ENCODE data around the gene ANO8.

The ANO8 gene

GRCh38 chr19:17339088-17339741 is 4.6 kb upstream of the ANO8 start:
- no peak for TF ChIP-seq CTCF (IDR thresholded peaks at IDR 0.05; ENCODE audit: low read depth, low read length)
- DNase-seq (ENCODE audit: low read depth, low spot score), result no peak
- H3K4me3 ChIP-seq (ENCODE audit: low read depth, low read length), result no peak overlapping the region
- in situ Hi-C loops (cut with HindIII; ENCODE audit: low sequenced_read_pairs), result no loop called here

DNA sequence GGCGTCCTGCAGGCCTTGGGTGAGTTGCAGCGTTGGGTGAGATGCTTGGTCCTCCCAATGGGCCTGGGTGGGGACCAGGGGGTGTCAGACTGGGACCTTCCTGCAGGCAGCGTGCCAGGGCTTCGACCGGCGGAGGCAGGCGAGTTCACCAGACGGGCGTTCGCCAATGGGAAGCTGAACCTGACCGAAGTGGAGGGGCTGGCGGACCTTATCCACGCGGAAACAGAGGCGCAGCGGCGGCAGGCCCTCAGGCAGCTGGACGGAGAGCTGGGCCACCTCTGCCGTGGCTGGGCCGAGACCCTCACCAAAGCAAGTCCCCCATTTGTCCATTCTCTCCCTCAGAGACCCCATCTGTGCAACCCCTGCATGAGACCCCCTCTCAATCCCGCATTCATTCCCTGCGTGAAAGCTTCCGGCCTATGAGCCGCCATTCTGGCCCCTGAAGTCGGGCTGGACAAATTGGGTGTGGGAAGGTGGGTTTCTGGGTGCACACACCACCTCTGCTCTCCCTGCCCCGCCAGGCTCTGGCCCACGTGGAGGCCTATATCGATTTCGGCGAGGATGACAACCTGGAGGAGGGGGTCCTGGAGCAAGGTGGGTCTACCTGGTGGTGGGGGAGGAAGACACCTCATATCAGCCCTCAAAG is 3.9 kb upstream of the ANO8 start:
- no peak for TF ChIP-seq CTCF (IDR thresholded peaks at IDR 0.05; ENCODE audit: low read depth, low read length)
- H3K4me3 ChIP-seq (ENCODE audit: low read depth, low read length), result peak overlapping the region; percentile 81
- no peak for DNase-seq (ENCODE audit: low read depth, low spot score)
- in situ Hi-C loops (cut with HindIII; ENCODE audit: low sequenced_read_pairs), result no loop called here

DNA sequence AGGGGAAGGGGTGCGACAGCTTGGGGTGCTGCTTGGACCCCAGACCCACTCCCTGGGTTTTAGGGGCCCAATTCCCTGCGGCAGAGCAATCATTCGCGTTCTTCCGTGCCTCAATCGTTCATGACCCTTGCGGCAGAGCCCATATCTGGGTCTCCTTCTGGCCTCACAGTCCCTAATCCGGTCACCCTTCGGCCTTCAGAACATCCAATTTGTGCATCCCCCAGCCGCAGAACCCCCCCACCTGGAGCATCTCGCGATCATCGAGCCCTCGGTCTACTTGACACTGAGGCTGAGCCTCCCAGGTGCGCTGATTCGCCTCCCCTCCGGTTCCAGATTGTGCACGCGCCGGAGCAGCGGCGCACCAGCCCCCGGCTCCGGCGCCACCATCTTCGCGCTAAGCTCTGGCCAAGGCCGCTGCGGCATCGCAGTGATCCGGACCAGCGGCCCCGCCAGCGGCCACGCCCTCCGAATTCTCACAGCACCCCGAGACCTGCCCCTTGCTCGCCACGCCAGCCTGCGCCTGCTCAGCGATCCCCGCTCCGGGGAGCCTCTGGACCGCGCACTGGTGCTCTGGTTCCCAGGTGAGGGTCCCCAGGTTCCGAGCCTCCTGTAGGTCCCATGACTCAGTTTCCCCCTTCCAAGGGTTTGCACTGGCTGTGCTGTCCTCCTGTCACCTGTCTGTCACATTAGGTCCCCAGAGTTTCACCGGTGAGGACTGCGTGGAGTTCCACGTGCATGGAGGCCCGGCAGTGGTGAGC is 3.2 kb upstream of the ANO8 start:
- DNase-seq (ENCODE audit: low read depth, low spot score), result no peak
- no peak for TF ChIP-seq CTCF (IDR thresholded peaks at IDR 0.05; ENCODE audit: low read depth, low read length)
- H3K4me3 ChIP-seq (ENCODE audit: low read depth, low read length), result peak overlapping the region; percentile 81
- in situ Hi-C loops (cut with HindIII; ENCODE audit: low sequenced_read_pairs), result no loop called here

- in situ Hi-C loops (cut with HindIII; ENCODE audit: low sequenced_read_pairs), result no loop called here
Measured at GRCh38 chr19:17336872-17337674, 2.4 kb upstream of the ANO8 start, which contains the start of gene GTPBP3. Gene GTPBP3 (plus strand): TSS chr19:17337553. CDS start chr19:17337612, 59 bp downstream.

GRCh38 chr19:17335575-17335974 is 920 bp upstream of the ANO8 start:
- H3K4me3 ChIP-seq (ENCODE audit: low read depth, low read length), result no peak overlapping the region
- no peak for DNase-seq (ENCODE audit: low read depth, low spot score)
- no peak for TF ChIP-seq CTCF (IDR thresholded peaks at IDR 0.05; ENCODE audit: low read depth, low read length)
- in situ Hi-C loops (cut with HindIII; ENCODE audit: low sequenced_read_pairs), result no loop called here

More at GRCh38 chr19:17336872-17337674, 2.4 kb upstream of the ANO8 start, which contains the start of gene GTPBP3:
- peak within 1 kb of the TSS; percentile 81 for H3K4me3 ChIP-seq (ENCODE audit: low read depth, low read length)
- TF ChIP-seq CTCF (IDR thresholded peaks at IDR 0.05; ENCODE audit: low read depth, low read length), result no peak
- DNase-seq (ENCODE audit: low read depth, low spot score), result peak; percentile 99

Data from astrocyte of the spinal cord (primary cell).